WTC11 (cell line): ENCODE results near the gene MANBA.

Source experiments
- ESRRA ChIP-seq: sonication (generic); formaldehyde crosslinking; IDR thresholded peaks from 2 replicates; pipeline ENCODE4 v1.8.1; 2022; ENCODE audit warnings: mild to moderate bottlenecking, missing genetic modification reagents, borderline replicate concordance
- FOXP4 ChIP-seq: sonication (generic); formaldehyde crosslinking; IDR thresholded peaks from 2 replicates; pipeline ENCODE4 v1.8.0; 2022; ENCODE audit warnings: mild to moderate bottlenecking, missing genetic modification reagents
- HMGXB4 ChIP-seq: sonication (generic); formaldehyde crosslinking; IDR thresholded peaks from 2 replicates; pipeline ENCODE4 v1.8.1; 2023; ENCODE audit warnings: mild to moderate bottlenecking, moderate library complexity, missing genetic modification reagents
- ZNF317 ChIP-seq: sonication (generic); formaldehyde crosslinking; IDR thresholded peaks from 2 replicates; pipeline ENCODE4 v1.8.1; 2023; ENCODE audit warnings: low read depth, mild to moderate bottlenecking, moderate library complexity, missing genetic modification reagents, borderline replicate concordance

GRCh38 chr4:102585329-102585728 lies 175.4 kb downstream of the MANBA start:
- no peak for TF ChIP-seq ESRRA (CRISPR knock-in tag)
- TF ChIP-seq FOXP4: no peak
- TF ChIP-seq HMGXB4 (CRISPR knock-in tag): no peak
- TF ChIP-seq ZNF317 (CRISPR knock-in tag): no peak
